Measurements from ENCODE around the gene CDH4.

Gene CDH4

GRCh38 chr20:61285152-61285645 is 33.1 kb downstream of the CDH4 start:
- no peak for DNase-seq

GRCh38 chr20:61285691-61286090 is 33.6 kb downstream of the CDH4 start:
- no peak for DNase-seq

GRCh38 chr20:61287583-61288275 is 35.7 kb downstream of the CDH4 start:
- DNase-seq: no peak

GRCh38 chr20:61288331-61288784 is 36.3 kb downstream of the CDH4 start:
- DNase-seq: no peak

GRCh38 chr20:61289166-61289565 is 37.1 kb downstream of the CDH4 start:
- DNase-seq: no peak

- DNase-seq: no peak
Observed at GRCh38 chr20:61290721-61291120, 38.7 kb downstream of the CDH4 start.

- DNase-seq: no peak
Observed at GRCh38 chr20:61291166-61291829, 39.2 kb downstream of the CDH4 start.

- DNase-seq: no peak
Observed at GRCh38 chr20:61292391-61292790, 40.3 kb downstream of the CDH4 start.

- DNase-seq: no peak
Observed at GRCh38 chr20:61292821-61293612, 41.0 kb downstream of the CDH4 start.

- no peak for DNase-seq
Observed at GRCh38 chr20:61293951-61294350, 41.9 kb downstream of the CDH4 start.

- DNase-seq: no peak
Observed at GRCh38 chr20:61295249-61295648, 43.2 kb downstream of the CDH4 start.

GRCh38 chr20:61295682-61296628 is 43.9 kb downstream of the CDH4 start:
- DNase-seq: no peak

- DNase-seq: no peak
Observed at GRCh38 chr20:61296629-61297019, 44.6 kb downstream of the CDH4 start.

- no peak for DNase-seq
Observed at GRCh38 chr20:61297491-61297890, 45.4 kb downstream of the CDH4 start.

GRCh38 chr20:61297986-61298385 is 45.9 kb downstream of the CDH4 start:
- DNase-seq: no peak

- no peak for DNase-seq
Observed at GRCh38 chr20:61298661-61299060, 46.6 kb downstream of the CDH4 start.

- DNase-seq: no peak
Observed at GRCh38 chr20:61299104-61299503, 47.0 kb downstream of the CDH4 start.

GRCh38 chr20:61299618-61300017 is 47.6 kb downstream of the CDH4 start:
- no peak for DNase-seq

- no peak for DNase-seq
Observed at GRCh38 chr20:61300293-61300692, 48.2 kb downstream of the CDH4 start.

- DNase-seq: no peak
Observed at GRCh38 chr20:61300709-61301108, 48.6 kb downstream of the CDH4 start.

GRCh38 chr20:61301711-61302525 is 49.9 kb downstream of the CDH4 start:
- DNase-seq: no peak

- DNase-seq: no peak
Observed at GRCh38 chr20:61303217-61303616, 51.2 kb downstream of the CDH4 start.
